A549 (cell line): ENCODE results near the gene SCAANT1.

ENCODE experiments used
- CBX8 ChIP-seq: fragments of 200-600 bp; sonication (generic); IDR thresholded peaks from 2 replicates; pipeline ENCODE4 v1.6.1; 2016
- EP300 ChIP-seq, 2 experiments: fragments of >200 bp; sonication (Bioruptor Twin); formaldehyde crosslinking; IDR thresholded peaks; 2 replicates in 1 of 2; 3 replicates in 1 of 2; pipeline ENCODE4 v1.6.1; 2016 to 2017
- HDAC2 ChIP-seq: fragments of 200-600 bp; sonication (generic); IDR thresholded peaks from 2 replicates; pipeline ENCODE4 v1.6.1; 2016
- HOXA7 ChIP-seq: fragments of 250-450 bp; sonication (Bioruptor Pico); IDR thresholded peaks from 2 replicates; pipeline ENCODE4 v1.5.0; 2020; ENCODE audit warnings: mild to moderate bottlenecking, moderate library complexity
- JUN ChIP-seq, 2 experiments: fragments of >200 bp; sonication (Bioruptor Twin); formaldehyde crosslinking; IDR thresholded peaks; 2 replicates in 1 of 2; 3 replicates in 1 of 2; pipeline ENCODE4 v1.6.1; 2016 to 2017
- POLR2A ChIP-seq: IDR thresholded peaks from 2 replicates; pipeline ENCODE4 v1.6.1; 2012; ENCODE audit warnings: mild to moderate bottlenecking, low read length
- TP53 ChIP-seq: fragments of 250-450 bp; sonication (Bioruptor Pico); IDR thresholded peaks from 2 replicates; pipeline ENCODE4 v1.5.0; 2021; ENCODE audit warnings: mild to moderate bottlenecking, moderate library complexity
- TF ChIP-seq, protein P1 (sequence below): fragments of >200 bp; sonication (Bioruptor Twin); formaldehyde crosslinking; IDR thresholded peaks from 3 replicates; pipeline ENCODE4 v1.5.1; 2016
- TF ChIP-seq, protein P2 (sequence below): IDR thresholded peaks from 2 replicates; pipeline ENCODE4 v1.6.1; 2012
- TF ChIP-seq, protein P3 (sequence below): fragments of 200-600 bp; sonication (generic); IDR thresholded peaks from 2 replicates; pipeline ENCODE4 v1.6.1; 2016; ENCODE audit warnings: antibody characterized with exemption, mild to moderate bottlenecking, moderate library complexity
- TF ChIP-seq, protein P4 (sequence below): IDR thresholded peaks from 2 replicates; pipeline ENCODE4 v1.6.1; 2012

DNA sequence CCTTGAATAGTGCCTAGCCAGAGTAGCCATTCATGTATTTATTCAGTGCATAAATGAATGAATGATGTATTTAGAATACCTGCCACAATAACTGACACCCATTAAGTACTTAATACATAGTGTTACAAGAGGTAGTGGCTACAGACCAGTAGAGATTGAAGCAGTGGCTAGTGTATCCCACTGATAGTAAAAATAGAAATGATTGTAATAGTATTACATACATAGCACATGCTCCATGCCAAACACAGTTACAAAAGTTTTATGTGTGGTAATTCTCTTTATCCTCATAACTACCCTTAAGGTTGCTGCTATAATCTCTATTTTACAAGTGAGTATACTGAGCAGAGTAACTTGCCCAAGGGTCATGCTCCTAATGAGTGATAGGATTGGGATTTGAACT, 30.3 kb upstream of the SCAANT1 start:
- TF ChIP-seq, protein P1, sequence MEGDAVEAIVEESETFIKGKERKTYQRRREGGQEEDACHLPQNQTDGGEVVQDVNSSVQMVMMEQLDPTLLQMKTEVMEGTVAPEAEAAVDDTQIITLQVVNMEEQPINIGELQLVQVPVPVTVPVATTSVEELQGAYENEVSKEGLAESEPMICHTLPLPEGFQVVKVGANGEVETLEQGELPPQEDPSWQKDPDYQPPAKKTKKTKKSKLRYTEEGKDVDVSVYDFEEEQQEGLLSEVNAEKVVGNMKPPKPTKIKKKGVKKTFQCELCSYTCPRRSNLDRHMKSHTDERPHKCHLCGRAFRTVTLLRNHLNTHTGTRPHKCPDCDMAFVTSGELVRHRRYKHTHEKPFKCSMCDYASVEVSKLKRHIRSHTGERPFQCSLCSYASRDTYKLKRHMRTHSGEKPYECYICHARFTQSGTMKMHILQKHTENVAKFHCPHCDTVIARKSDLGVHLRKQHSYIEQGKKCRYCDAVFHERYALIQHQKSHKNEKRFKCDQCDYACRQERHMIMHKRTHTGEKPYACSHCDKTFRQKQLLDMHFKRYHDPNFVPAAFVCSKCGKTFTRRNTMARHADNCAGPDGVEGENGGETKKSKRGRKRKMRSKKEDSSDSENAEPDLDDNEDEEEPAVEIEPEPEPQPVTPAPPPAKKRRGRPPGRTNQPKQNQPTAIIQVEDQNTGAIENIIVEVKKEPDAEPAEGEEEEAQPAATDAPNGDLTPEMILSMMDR: no peak
- TF ChIP-seq JUN (IDR thresholded peaks at IDR 0.05) (no peak), EP300 (IDR thresholded peaks at IDR 0.05) (no peak), HDAC2 (no peak), TP53 (no peak), CBX8 (no peak), POLR2A (no peak), HOXA7 (no peak)
- TF ChIP-seq, protein P2, sequence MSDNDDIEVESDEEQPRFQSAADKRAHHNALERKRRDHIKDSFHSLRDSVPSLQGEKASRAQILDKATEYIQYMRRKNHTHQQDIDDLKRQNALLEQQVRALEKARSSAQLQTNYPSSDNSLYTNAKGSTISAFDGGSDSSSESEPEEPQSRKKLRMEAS: no peak
- TF ChIP-seq, protein P3, sequence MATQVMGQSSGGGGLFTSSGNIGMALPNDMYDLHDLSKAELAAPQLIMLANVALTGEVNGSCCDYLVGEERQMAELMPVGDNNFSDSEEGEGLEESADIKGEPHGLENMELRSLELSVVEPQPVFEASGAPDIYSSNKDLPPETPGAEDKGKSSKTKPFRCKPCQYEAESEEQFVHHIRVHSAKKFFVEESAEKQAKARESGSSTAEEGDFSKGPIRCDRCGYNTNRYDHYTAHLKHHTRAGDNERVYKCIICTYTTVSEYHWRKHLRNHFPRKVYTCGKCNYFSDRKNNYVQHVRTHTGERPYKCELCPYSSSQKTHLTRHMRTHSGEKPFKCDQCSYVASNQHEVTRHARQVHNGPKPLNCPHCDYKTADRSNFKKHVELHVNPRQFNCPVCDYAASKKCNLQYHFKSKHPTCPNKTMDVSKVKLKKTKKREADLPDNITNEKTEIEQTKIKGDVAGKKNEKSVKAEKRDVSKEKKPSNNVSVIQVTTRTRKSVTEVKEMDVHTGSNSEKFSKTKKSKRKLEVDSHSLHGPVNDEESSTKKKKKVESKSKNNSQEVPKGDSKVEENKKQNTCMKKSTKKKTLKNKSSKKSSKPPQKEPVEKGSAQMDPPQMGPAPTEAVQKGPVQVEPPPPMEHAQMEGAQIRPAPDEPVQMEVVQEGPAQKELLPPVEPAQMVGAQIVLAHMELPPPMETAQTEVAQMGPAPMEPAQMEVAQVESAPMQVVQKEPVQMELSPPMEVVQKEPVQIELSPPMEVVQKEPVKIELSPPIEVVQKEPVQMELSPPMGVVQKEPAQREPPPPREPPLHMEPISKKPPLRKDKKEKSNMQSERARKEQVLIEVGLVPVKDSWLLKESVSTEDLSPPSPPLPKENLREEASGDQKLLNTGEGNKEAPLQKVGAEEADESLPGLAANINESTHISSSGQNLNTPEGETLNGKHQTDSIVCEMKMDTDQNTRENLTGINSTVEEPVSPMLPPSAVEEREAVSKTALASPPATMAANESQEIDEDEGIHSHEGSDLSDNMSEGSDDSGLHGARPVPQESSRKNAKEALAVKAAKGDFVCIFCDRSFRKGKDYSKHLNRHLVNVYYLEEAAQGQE: no peak
- TF ChIP-seq, protein P4, sequence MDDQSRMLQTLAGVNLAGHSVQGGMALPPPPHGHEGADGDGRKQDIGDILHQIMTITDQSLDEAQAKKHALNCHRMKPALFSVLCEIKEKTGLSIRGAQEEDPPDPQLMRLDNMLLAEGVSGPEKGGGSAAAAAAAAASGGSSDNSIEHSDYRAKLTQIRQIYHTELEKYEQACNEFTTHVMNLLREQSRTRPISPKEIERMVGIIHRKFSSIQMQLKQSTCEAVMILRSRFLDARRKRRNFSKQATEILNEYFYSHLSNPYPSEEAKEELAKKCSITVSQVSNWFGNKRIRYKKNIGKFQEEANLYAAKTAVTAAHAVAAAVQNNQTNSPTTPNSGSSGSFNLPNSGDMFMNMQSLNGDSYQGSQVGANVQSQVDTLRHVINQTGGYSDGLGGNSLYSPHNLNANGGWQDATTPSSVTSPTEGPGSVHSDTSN: no peak
